NCI-H2107 (cell line): ENCODE results near the gene ITGAV.

Experiments used
- DNase-seq: peaks from one replicate; lab custom pipeline; 2025; lab: John Stamatoyannopoulos, UW

ITGAV gene

DNA sequence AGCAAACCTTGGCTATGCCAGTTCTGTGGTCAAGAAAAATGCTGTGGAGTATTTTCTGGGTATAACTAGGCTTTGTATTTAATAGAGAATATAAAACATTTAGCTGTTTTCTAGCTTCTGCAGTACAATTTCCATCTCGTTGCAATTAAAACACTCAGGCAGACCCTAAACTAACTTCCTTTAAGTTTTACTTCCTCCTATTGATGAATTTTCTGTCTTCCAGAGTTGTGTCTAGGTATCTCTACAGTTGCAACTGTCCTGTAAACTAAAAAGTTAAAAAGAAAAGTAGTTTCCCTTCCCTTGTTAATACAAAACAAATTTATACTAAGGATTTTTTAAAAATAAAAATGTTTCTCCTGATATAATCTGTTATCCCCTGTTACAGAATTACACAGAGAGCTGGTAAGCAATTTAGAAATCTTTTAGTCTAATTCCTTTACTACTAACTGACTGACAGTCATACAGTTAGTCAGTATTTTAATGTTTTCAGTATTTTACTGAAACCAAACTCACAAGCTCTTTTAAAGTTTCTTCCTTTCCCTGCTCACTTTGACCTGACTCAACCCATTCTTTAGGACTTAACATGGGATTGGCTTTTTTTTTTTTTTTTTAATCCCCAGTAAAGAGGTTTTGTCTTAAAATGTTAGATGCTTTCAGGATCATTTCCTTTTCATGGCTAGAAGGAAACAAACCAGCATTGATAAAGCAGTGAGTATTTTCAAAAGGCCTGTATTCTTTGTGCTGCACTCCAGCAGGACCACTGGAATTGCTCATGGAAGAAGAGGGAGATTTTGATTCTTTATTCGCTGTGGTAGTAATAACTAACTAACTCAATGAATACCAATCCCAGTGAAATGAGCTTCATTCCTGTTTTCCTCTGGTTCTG lies 22.9 kb downstream of the ITGAV start:
- no peak for DNase-seq

GRCh38 chr2:186614373-186614772 lies 24.5 kb downstream of the ITGAV start:
- DNase-seq: no peak

- DNase-seq: no peak
Measured at GRCh38 chr2:186617148-186617547, 27.3 kb downstream of the ITGAV start.

DNA sequence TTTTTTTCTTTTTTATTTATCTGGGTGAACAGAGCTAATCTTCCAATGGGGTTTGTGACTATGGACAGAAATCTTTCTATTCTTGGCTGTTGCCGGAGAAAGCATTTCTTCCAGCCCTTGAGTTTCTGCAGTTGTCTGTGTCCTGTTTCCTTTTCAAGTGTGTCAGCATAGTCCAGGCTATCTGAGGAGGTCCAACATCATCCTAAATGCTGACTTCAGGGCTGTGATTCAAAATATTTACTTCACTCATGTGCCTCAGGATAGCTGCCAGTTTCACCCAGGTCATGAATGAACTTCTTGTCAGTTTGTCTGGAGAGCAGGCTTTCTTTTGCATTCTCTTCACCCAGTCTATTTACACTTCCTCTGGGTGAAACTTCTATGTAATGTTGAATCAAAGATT lies 27.9 kb downstream of the ITGAV start:
- no peak for DNase-seq

GRCh38 chr2:186618696-186619095 lies 28.8 kb downstream of the ITGAV start:
- DNase-seq: no peak

GRCh38 chr2:186623084-186623483 lies 33.2 kb downstream of the ITGAV start:
- DNase-seq: no peak

DNA sequence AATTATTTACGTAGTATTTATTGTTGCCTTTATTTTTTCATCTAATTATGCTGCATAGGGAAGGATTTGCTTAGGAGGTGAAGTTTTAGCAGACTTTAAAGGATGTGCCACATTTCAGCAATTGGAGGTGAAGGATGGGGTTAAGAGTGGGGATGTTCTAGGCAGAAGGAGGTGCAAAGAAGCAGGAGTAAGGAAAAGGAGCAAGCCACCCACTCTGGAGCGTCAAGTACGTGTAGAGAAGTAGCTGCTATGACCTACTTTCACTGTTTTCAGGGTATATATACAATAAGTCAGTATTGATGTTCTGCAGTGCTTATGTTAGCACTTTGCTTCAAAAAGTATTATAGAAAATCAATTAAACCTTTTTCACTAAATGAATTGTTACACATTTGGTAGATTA lies 34.4 kb downstream of the ITGAV start:
- no peak for DNase-seq

DNA sequence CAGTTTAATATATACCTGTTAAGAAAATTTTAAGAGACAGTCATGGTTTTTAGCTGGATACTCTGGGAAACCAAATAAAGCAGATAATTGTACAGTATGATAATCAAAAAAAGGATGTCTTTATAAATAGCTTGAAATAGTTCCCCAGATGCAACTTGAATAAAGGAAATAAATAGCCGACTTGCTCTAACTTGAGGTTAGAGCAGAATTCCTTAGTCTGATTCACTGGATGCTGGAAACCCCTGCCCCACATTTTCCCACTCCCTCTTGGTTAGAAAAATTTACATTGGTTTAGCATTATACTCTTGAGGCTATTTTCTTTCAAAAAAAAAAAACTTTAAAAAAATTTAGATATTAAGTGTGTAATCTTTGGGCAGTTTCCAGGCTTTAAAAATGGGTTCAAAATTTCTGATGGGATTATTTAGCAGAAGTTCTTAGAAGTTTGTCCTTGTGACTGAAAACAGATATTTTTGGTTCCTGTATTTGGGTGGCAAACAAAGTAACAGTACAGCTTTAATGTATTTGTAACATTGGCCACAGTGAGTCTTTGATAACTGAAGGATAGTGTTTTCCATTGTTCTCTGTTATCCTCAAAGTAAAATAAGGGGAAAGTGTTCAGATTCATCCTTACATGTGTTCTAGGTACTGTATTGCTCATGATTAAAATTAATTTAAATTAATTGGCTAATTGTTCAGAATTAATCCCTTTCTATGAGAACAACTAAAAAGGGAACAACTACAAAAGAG lies 39.6 kb downstream of the ITGAV start:
- DNase-seq: no peak

DNA sequence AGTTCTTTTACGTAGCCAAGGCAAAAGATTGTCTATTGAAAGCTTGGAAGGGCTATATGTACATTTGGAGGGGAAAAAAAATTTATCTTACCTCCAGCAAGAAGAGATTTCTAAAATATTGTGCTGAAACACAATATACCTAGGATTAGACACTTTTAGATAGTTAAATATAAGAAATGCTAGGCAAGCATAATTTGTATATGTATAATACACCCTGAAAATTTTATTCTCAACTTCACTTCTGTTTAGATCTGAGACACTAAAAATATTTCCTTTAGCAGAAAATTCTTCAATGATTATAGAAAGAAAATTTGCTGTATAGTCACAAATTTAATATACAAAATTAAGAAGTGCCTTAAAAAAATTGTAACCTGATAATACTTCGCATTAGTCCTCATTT lies 42.6 kb downstream of the ITGAV start:
- DNase-seq: no peak

- DNase-seq: no peak
Measured at GRCh38 chr2:186634701-186635100, 44.8 kb downstream of the ITGAV start.

DNA sequence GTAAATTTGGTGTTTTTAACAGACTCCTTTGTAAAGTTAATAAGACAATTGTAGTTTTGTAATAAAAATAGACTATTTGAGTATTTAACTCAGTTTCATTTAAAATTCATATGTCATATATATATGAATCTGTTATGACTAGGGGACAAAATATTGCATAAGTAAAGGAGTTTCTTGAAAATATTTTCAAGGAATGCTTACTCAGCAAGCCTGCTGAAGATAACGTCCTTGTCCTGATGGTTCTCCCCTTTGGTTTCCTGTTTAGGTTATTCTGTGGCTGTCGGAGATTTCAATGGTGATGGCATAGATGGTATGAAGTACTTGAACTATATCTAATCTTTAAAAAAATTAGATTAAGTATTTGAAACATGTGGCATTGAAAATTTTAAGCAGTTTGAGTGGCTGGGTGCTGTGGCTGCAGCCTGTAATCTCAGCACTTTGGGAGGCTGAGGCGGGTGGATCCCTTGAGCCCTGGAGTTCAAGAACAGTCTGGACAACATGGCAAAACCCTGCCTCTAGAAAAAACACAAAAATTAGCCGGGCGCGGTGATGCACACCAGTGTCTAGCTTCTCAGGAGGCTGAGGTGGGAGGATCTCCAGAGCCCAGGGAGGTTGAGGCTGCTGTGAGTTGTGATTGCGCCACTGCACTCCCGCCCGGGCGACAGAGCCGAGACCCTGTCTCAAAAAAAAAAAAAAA lies 47.1 kb downstream of the ITGAV start:
- no peak for DNase-seq

- DNase-seq: no peak
Measured at GRCh38 chr2:186637497-186637800, 47.6 kb downstream of the ITGAV start.

DNA sequence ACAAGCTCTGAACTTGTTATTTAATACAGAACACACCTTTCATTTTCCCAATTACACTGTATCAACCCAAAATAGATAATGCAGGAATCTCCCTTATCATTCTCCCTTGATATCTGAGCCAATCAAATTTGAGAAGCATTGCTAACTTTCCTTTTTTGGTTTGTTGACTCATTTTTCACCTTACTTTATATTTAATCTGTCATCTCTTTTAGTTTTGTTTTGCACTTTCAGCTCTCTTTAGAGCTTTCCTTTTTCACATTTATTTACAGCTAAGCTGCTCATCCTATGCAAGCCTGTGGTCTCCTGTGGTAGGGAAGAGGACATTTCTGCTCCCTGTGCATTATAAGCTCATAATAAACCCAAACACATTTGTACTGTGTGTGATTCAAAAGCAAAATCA lies 50.1 kb downstream of the ITGAV start:
- DNase-seq: no peak

GRCh38 chr2:186641132-186641806 lies 51.4 kb downstream of the ITGAV start:
- DNase-seq: no peak

GRCh38 chr2:186641807-186642321 lies 52.0 kb downstream of the ITGAV start:
- DNase-seq: no peak

- no peak for DNase-seq
Measured at GRCh38 chr2:186644791-186645190, 54.9 kb downstream of the ITGAV start.

- DNase-seq: no peak
Measured at GRCh38 chr2:186645999-186646398, 56.1 kb downstream of the ITGAV start.

GRCh38 chr2:186648130-186648529 lies 58.3 kb downstream of the ITGAV start:
- DNase-seq: no peak

DNA sequence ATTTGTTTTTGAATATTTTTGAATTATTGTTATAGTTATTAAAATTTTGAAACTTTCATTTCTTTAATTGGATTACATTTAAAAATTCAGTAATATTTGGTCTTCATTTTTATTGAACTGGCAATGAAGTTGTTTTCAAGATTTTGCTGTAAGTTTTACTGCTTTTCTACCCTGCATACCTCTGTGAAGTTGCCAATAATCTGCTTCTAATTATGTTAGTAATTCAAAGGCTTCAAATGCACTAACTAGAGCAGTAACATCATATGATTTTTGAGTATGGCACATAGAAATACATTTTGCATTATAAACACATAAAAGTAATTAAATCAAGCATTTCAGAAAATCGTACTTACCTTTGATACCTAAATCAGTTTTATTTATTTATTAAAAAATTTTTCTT lies 63.7 kb downstream of the ITGAV start:
- no peak for DNase-seq

GRCh38 chr2:186659383-186659782 lies 69.5 kb downstream of the ITGAV start:
- DNase-seq: no peak

DNA sequence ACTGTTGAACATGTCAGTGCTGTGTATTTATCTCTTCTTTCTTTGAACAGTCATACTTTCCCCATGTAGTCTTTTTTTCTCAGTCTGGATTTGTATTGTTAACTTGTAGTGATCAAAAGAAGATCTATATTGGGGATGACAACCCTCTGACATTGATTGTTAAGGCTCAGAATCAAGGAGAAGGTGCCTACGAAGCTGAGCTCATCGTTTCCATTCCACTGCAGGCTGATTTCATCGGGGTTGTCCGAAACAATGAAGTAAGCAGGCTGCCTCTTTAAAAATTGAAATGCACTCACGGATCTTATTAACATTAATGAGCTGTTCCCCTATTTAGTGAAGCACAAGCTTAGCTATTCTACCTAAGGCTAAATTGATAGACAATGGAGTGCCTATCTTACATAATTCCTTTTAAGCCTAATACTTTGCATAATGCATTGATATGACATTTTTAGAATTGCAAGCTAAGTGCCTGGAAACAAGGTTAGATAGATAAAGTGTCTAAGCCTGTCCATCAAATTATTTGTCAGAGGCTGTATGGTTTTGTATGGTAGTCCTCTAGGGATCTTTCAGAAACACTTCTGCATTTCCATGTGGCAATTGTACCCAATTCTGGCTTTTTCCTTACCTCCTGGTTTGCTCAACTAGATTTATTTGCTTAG lies 74.7 kb downstream of the ITGAV start:
- DNase-seq: no peak

GRCh38 chr2:186669146-186669545 lies 79.3 kb downstream of the ITGAV start:
- DNase-seq: no peak
